ENCODE data around the gene ARHGAP19.

DNA sequence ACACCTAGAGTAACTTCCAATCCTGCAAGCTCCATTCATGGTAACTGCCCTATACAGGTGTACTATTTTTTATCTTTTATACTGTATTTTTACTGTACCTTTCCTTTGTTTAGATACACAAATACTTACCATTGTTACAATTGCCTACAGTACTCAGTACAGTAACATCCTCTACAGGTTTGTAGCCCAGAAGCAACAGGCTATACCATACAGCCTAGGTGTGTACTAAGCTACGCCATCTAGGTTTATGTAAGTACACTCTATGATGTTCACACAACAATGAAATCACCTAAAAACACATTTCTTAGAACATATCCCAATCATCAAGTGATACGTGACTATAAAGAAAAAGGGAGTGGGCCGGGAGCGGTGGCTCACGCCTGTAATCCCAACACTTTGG is 53.6 kb downstream of the ARHGAP19 start:
- TF ChIP-seq, protein P1, sequence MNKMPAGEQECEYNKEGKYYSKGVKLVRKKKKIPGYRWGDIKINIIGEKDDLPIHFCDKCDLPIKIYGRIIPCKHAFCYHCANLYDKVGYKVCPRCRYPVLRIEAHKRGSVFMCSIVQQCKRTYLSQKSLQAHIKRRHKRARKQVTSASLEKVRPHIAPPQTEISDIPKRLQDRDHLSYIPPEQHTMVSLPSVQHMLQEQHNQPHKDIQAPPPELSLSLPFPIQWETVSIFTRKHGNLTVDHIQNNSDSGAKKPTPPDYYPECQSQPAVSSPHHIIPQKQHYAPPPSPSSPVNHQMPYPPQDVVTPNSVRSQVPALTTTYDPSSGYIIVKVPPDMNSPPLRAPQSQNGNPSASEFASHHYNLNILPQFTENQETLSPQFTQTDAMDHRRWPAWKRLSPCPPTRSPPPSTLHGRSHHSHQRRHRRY (tag by site-specific recombination; IDR thresholded peaks at IDR 0.05), result no peak
- TF ChIP-seq AEBP2 (tag by site-specific recombination; IDR thresholded peaks at IDR 0.05; ENCODE audit: borderline replicate concordance) (no peak), KLF16 (tag by site-specific recombination; IDR thresholded peaks at IDR 0.05) (no peak), ZNF837 (tag by site-specific recombination; IDR thresholded peaks at IDR 0.05) (no peak), ZNF292 (tag by site-specific recombination; IDR thresholded peaks at IDR 0.05; ENCODE audit: borderline replicate concordance, low read depth) (no peak), PRDM10 (tag by site-specific recombination; IDR thresholded peaks at IDR 0.05) (no peak), ZNF624 (tag by site-specific recombination; IDR thresholded peaks at IDR 0.05) (no peak), ZNF202 (tag by site-specific recombination; IDR thresholded peaks at IDR 0.05; ENCODE audit: borderline replicate concordance) (no peak), ZNF416 (tag by site-specific recombination; IDR thresholded peaks at IDR 0.05) (no peak), ZNF48 (tag by site-specific recombination; IDR thresholded peaks at IDR 0.05) (no peak), ZNF639 (tag by site-specific recombination; IDR thresholded peaks at IDR 0.05) (no peak), CTCF (tag by site-specific recombination; IDR thresholded peaks at IDR 0.05) (no peak), ZNF747 (tag by site-specific recombination; IDR thresholded peaks at IDR 0.05) (no peak)
- TF ChIP-seq, protein P2, sequence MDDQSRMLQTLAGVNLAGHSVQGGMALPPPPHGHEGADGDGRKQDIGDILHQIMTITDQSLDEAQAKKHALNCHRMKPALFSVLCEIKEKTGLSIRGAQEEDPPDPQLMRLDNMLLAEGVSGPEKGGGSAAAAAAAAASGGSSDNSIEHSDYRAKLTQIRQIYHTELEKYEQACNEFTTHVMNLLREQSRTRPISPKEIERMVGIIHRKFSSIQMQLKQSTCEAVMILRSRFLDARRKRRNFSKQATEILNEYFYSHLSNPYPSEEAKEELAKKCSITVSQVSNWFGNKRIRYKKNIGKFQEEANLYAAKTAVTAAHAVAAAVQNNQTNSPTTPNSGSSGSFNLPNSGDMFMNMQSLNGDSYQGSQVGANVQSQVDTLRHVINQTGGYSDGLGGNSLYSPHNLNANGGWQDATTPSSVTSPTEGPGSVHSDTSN (CRISPR knock-in tag; IDR thresholded peaks at IDR 0.05), result no peak
